Esophagus muscularis mucosa (tissue), 4 donors: Measurements from ENCODE around the gene LGALS3BP. TPM values are rescaled to one million over a fixed set of nuclear protein-coding genes. Genes with fewer than 3 reads are reported as not detected.
A peak's percentile ranks its signal among the peaks of the same experiment; 100 is the strongest.

Experiments used
- DNase-seq: peaks from one replicate; pipeline ENCODE4 v3.0.0-alpha.2; 2017; ENCODE audit errors: extremely low spot score
- H3K27ac ChIP-seq, 4 donors: fragments of 200-600 bp; sonication (generic); replicated peaks in 1 of 4; 1 replicate in 3 of 4; 2 replicates in 1 of 4; pipeline ENCODE4 v1.5.1; 2016 to 2019; ENCODE audit warnings: mild to moderate bottlenecking in 1 of 4
- H3K27me3 ChIP-seq, 4 donors: fragments of 200-600 bp; sonication (generic); one replicate each; pipeline versions ENCODE4 v1.5.1 to v1.6.0; 2016 to 2019
- H3K36me3 ChIP-seq, 4 donors: fragments of 200-600 bp; sonication (generic); one replicate each; pipeline ENCODE4 v1.5.1; 2016 to 2019
- H3K4me1 ChIP-seq, 4 donors: fragments of 200-600 bp; sonication (generic); one replicate each; pipeline ENCODE4 v1.5.1; 2016 to 2019
- H3K4me3 ChIP-seq, 4 donors: fragments of 200-600 bp; sonication (generic); 1 replicate in 2 of 4; 2 replicates in 2 of 4; pipeline ENCODE4 v1.5.1; 2016 to 2019; ENCODE audit warnings: mild to moderate bottlenecking in 4 of 4, moderate library complexity in 1 of 4
- H3K9me3 ChIP-seq, 4 donors: fragments of 200-600 bp; sonication (generic); 1 replicate in 3 of 4; 2 replicates in 1 of 4; pipeline ENCODE4 v1.5.1; 2016 to 2019
- EP300 ChIP-seq: sonication (generic); formaldehyde crosslinking; IDR thresholded peaks from one replicate; pipeline ENCODE4 v1.6.1; 2017; ENCODE audit warnings: antibody characterized with exemption
- POLR2A ChIP-seq: fragments of 450-650 bp; IDR thresholded peaks from one replicate; pipeline ENCODE4 v1.6.1; 2017; ENCODE audit warnings: antibody characterized with exemption, moderate library complexity, mild to moderate bottlenecking, low read depth
- POLR2AphosphoS5 ChIP-seq, 2 donors: sonication (generic); formaldehyde crosslinking; IDR thresholded peaks; one replicate each; pipeline ENCODE4 v1.6.1; 2017; ENCODE audit warnings: antibody characterized with exemption in 2 of 2
- WGBS: methylation state at CpG from one replicate; pipeline ENCODE4 v1.1.5; 2018; 5-methylcytosine and 5-hydroxymethylcytosine counted together
- intact Hi-C: fragments of 100-400 bp; cut with DNase I; formaldehyde crosslinking; loops from one replicate; pipeline ENCODE4 v1.15.1; 2023
- total RNA-seq, 4 donors: library from RNA; depleted of rRNA; stranded (reverse); fragments of >200 nt; gene quantifications; one replicate each; pipeline versions ENCODE4 v1.1.0 to v1.2.1, GENCODE V29; 2016
- TF ChIP-seq, protein P1 (sequence below), 3 experiments: fragments of 200-600 bp in 2 of 3; fragments of 450-650 bp in 1 of 3; sonication (generic) in 2 of 3; IDR thresholded peaks; one replicate each; pipeline ENCODE4 v1.5.1; 2017 to 2019; ENCODE audit warnings: antibody characterized with exemption in 3 of 3, mild to moderate bottlenecking in 2 of 3, moderate library complexity in 1 of 3

Gene LGALS3BP
- total RNA-seq, 4 donors from 2014 or later: 106 to 284 (median 197) TPM

DNA sequence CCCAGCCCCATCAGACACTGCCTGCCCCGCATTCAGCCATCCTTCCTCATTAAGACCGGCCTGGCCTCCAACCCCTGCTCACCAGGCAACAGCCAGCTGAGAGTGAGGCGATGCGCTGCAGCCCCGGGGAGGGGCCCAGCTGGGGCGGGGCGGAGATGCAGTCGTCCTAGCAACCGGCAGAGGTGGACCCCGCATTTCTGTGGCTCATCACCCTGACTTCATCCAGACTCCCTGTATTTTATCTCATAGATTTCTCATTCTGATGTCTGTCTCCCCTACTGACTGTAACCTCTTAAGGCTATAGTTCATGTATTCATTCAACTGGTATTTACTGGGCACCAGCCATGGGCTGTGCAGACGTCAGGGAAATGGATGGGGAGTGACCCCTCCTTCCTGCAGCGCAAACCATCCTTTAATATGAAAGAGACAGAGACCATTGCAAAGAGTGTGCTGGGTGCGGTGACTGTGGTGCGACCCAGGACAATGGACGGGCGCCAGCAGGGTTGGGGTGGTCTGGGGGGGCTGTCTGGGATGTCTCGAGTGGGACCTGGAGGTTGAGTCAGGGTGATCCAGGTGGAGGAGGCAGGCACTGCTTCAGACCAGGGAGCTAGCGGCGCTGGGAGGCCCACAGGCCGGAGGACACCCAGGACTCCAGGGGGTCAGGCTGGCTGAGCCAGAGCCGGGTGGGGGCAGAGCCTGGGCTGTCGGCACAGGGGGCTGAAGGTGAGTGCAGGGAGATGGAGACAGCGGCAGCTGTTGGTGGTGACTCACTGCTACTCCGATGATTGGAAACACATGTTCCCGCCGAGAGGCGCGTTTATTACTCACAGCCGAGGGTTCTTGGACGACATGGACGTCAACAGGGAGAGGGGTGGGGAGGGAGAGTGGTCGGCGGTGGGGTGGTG lies 44.1 kb downstream of the LGALS3BP start:
- TF ChIP-seq, protein P1, sequence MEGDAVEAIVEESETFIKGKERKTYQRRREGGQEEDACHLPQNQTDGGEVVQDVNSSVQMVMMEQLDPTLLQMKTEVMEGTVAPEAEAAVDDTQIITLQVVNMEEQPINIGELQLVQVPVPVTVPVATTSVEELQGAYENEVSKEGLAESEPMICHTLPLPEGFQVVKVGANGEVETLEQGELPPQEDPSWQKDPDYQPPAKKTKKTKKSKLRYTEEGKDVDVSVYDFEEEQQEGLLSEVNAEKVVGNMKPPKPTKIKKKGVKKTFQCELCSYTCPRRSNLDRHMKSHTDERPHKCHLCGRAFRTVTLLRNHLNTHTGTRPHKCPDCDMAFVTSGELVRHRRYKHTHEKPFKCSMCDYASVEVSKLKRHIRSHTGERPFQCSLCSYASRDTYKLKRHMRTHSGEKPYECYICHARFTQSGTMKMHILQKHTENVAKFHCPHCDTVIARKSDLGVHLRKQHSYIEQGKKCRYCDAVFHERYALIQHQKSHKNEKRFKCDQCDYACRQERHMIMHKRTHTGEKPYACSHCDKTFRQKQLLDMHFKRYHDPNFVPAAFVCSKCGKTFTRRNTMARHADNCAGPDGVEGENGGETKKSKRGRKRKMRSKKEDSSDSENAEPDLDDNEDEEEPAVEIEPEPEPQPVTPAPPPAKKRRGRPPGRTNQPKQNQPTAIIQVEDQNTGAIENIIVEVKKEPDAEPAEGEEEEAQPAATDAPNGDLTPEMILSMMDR (IDR thresholded peaks at IDR 0.05): no peak
- TF ChIP-seq EP300: no peak
- peak; percentile 71 to 78 for TF ChIP-seq POLR2AphosphoS5 (IDR thresholded peaks at IDR 0.05)
- Histone ChIP-seq H3K9me3 (no peaks in the 10 kb centered on the region), H3K4me3 (no peak overlapping the region), H3K27me3 (no peaks in the 10 kb centered on the region), H3K4me1 (peaks cover 24 to 38% (median 35%) of the 10 kb centered on the region in 4 donors), H3K27ac (peak overlapping the region; percentile 83 to 90 (median 87)), H3K36me3 (no peaks in the 10 kb centered on the region)
- intact Hi-C loops: no loop called here
- DNase-seq: no peak
- WGBS: 47% methylated on average over 16 of the region's 33 CpGs

DNA sequence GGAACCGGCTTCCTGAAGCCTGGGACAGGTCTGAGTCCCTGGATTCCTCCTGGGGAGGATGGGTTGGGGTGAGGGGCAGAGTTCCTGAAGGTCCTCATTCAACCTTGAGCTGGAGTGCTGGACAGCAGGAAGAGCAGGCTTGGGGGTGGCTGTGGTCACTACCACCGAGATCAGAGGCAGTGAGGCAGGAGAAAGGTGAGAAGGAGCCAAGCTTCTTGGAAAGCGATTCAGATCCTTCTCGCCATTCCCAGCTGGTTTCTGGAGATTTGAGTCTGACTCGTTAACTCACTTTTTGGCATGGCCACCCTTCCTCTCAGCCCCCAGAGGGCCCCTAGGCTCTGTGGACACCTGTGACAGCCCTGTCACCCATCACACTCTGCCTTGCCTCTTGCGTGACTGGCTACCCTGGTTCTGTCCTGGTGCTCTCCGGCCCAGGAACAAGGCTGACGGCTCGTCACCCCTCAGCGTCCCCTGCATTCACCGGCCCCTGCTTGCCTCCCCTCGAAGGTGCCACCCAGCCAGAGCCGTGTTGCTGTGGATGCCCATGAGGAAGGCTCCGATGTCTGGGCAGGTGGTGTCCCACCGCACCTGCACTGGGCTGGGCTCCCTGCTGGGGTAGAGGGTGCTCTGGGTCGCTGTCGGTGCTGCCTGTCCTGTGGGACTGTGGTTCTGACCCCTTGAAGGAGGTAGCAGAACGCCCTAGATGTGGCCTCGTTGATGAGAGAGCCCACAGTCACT lies 44.9 kb downstream of the LGALS3BP start:
- intact Hi-C loops: no loop called here
- Histone ChIP-seq H3K27ac (peak overlapping the region; percentile 83 to 90 (median 87)), H3K4me1 (peaks cover 24 to 44% (median 41%) of the 10 kb centered on the region in 4 donors), H3K36me3 (no peaks in the 10 kb centered on the region), H3K9me3 (no peaks in the 10 kb centered on the region), H3K27me3 (no peaks in the 10 kb centered on the region), H3K4me3 (peak overlapping the region; percentile 27 to 41 (median 32))
- DNase-seq: no peak
- WGBS: 79% methylated on average over 19 of the region's 19 CpGs
- TF ChIP-seq, protein P1 (IDR thresholded peaks at IDR 0.05): no peak
- TF ChIP-seq POLR2AphosphoS5 (IDR thresholded peaks at IDR 0.05): no peak
- TF ChIP-seq POLR2A: no peak
- no peak for TF ChIP-seq EP300

DNA sequence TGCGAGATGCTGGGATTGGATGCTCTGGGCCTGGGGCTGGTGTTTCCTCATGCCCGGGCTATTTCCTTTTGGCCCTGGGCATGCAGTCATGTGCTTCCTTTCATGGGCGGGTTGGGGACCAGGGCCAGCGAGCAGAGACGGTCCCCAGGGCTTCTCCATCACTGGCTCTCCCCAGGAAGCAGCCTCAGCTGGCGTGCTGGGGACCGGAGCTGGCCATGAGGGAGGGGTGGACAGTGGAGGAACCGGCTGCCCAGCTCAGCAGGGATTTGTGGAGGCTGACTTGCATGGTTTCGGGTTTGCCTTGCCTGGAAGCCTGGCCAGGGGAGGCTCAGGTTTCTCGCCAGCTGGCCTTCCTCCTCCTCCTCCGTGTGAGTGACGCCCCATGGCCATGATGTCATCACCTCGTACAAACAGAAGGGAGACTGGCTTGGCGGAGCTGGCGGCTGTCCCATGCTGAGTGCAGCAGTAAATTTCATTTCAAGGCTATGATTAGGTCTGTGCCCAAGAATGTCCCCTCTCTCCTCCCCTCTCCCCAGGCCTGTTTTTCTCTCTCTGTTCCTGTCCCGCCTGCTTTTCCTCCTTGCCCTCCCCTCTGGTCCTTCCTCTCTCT lies 45.7 kb downstream of the LGALS3BP start:
- WGBS: 2% methylated on average over 9 of the region's 16 CpGs
- peak; percentile 99 for DNase-seq
- intact Hi-C loops: no loop called here
- no peaks in the 10 kb centered on the region for H3K36me3 ChIP-seq
- H3K4me1 ChIP-seq: peaks cover 24 to 48% (median 45%) of the 10 kb centered on the region in 4 donors
- H3K27ac ChIP-seq: peak overlapping the region; percentile 83 to 90 (median 87)
- no peak for TF ChIP-seq EP300
- TF ChIP-seq POLR2AphosphoS5 (IDR thresholded peaks at IDR 0.05): peak; percentile 61 to 83
- TF ChIP-seq POLR2A: no peak
- H3K4me3 ChIP-seq: peak overlapping the region; percentile 27 to 41 (median 32)
- no peaks in the 10 kb centered on the region for H3K9me3 ChIP-seq
- no peaks in the 10 kb centered on the region for H3K27me3 ChIP-seq

DNA sequence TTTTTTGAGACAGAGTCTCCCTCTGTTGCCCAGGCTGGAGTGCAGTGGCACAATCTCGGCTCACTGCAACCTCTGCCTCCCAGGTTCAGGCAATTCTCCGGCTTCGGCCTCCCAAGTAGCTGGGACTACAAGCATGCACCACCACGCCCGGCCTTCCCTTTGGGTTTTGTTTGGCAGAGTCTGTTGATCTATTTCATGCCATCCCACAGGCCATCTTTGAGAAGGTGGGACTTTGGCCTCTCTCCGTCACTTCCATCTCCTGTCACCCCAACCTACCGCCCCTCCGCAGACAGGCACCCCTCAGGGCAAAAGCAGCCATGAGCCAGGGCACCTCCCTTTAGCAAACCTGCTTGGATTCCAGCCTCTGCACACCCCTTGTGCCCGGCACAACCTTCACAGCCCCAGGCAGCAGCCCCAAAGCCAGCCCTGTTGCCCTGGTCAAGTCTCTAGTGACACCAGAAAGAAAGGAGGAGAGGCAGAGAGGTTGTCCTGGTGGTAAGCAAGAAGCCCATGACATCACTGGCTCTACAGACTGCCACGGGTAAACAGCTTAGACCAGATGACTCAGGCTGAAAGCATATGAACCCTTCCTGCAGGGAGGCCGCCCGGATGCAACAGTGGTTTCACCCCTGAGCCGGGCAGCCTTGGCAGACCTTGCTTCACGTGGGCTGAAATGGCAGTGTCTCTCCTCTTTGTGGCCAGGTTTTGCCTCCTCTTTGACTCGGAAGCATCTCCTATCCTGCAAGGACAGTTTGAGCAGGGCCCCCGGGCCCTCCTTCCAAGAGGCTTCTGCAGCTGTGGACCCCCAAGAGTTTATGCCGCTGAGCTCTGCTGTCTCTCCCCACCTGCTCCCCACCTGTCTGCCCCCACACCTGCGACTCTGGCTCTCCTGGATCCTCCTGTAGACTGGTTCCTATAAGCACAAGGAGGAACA lies 46.4 kb downstream of the LGALS3BP start:
- H3K36me3 ChIP-seq: no peaks in the 10 kb centered on the region
- H3K27me3 ChIP-seq: no peaks in the 10 kb centered on the region
- TF ChIP-seq POLR2AphosphoS5 (IDR thresholded peaks at IDR 0.05) (peak; percentile 20 to 57), POLR2A (no peak)
- H3K9me3 ChIP-seq: no peaks in the 10 kb centered on the region
- intact Hi-C loops: no loop called here
- no peak for DNase-seq
- 78% methylated on average over 14 of the region's 18 CpGs for WGBS
- peaks cover 24 to 48% (median 45%) of the 10 kb centered on the region in 4 donors for H3K4me1 ChIP-seq
- peak overlapping the region; percentile 27 to 41 (median 32) for H3K4me3 ChIP-seq
- H3K27ac ChIP-seq: peak overlapping the region; percentile 83 to 90 (median 87)
